Measurements from ENCODE around the gene C1orf167. TPM values are rescaled to one million over a fixed set of nuclear protein-coding genes. Genes with fewer than 3 reads are reported as not detected.

The C1orf167 gene
- total and polyA plus RNA-seq, 2 donors from 2014 or later, result 1.9 to 4.2 TPM

DNA sequence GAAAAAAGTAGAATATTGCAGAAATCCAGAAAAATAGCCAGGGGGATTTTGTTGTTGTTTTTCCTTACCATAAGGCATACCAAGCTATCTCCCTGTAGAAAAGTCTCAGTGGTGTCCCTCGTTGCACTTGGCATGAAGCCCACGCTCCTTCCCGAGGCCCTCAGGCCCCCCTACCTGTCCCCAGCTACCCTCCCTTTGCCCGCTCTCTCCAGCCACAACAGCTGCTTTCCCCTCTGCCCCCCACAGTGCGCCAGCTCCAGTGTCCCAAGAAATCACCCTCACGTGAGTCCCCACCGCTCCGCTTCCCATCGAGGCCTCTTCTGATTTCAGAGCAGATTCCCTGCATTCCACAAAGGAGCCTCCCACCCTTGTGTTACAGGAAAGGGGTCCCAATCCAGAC is 17.7 kb upstream of the C1orf167 start:
- intact Hi-C loops (cut with DNase I), result no loop called here
- TF ChIP-seq CTCF (IDR thresholded peaks at IDR 0.05; ENCODE audit: borderline replicate concordance, extremely low read depth, insufficient read depth), result no peak

DNA sequence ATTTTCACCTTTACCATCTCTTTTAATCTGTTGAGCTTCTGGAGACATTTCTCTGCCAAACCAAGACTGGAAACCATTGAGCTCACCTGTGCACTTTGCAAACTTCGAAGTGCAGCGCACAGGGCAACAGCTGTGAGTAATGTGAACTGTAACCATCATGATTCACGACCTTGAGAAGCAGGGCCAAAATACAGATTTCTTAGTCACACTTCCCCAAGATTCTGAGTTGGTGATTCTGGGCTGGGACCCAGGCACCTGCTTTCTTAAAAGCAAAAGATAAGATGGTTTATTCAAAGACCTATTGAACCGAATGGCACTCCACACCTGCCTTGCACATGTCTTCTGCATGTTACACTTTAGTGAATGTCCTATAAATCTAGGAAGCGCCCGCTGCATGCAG is 15.9 kb upstream of the C1orf167 start:
- no peak overlapping the region for H3K27ac ChIP-seq (ENCODE audit: low read depth in 2 of 2, low read length in 2 of 2)
- DNase-seq (no peak), FAIRE-seq (no peak)
- H3K4me1 ChIP-seq (ENCODE audit: control insufficient read depth in 2 of 3, insufficient read depth in 2 of 3, low read depth in 1 of 3, low read length in 3 of 3), result peaks cover 0 to 4% (median 0%) of the 10 kb centered on the region in 3 donors
- no peaks in the 10 kb centered on the region for H3K27me3 ChIP-seq (ENCODE audit: control insufficient read depth, insufficient read depth, low read length)
- intact Hi-C loops (cut with DNase I), result no loop called here
- H3K9ac ChIP-seq (ENCODE audit: low read length in 3 of 3), result no peak overlapping the region
- peaks cover 0 to 13% (median 5%) of the 10 kb centered on the region in 3 donors for H3K36me3 ChIP-seq (ENCODE audit: control insufficient read depth in 2 of 3, insufficient read depth in 3 of 3, low read length in 3 of 3)
- H3K9me3 ChIP-seq (ENCODE audit: control insufficient read depth in 2 of 3, insufficient read depth in 1 of 3, low read length in 3 of 3), result no peaks in the 10 kb centered on the region
- H3K4me3 ChIP-seq (ENCODE audit: low read length in 3 of 3), result no peak overlapping the region
- TF ChIP-seq CTCF (IDR thresholded peaks at IDR 0.05; ENCODE audit: borderline replicate concordance, extremely low read depth, insufficient read depth), result no peak

More for the DNA sequence above, 17.7 kb upstream of the C1orf167 start:
- Histone ChIP-seq H3K9me3 (ENCODE audit: control insufficient read depth in 2 of 3, insufficient read depth in 1 of 3, low read length in 3 of 3) (no peaks in the 10 kb centered on the region), H3K4me1 (ENCODE audit: control insufficient read depth in 2 of 3, insufficient read depth in 2 of 3, low read depth in 1 of 3, low read length in 3 of 3) (peaks cover 0 to 6% (median 0%) of the 10 kb centered on the region in 3 donors), H3K4me3 (ENCODE audit: low read length in 3 of 3) (no peak overlapping the region), H3K27me3 (ENCODE audit: control insufficient read depth, insufficient read depth, low read length) (no peaks in the 10 kb centered on the region), H3K36me3 (ENCODE audit: control insufficient read depth in 2 of 3, insufficient read depth in 3 of 3, low read length in 3 of 3) (peaks cover 0 to 9% (median 5%) of the 10 kb centered on the region in 3 donors), H3K27ac (ENCODE audit: low read depth in 2 of 2, low read length in 2 of 2) (no peak overlapping the region), H3K9ac (ENCODE audit: low read length in 3 of 3) (no peak overlapping the region)
- no peak for DNase-seq
- no peak for FAIRE-seq

DNA sequence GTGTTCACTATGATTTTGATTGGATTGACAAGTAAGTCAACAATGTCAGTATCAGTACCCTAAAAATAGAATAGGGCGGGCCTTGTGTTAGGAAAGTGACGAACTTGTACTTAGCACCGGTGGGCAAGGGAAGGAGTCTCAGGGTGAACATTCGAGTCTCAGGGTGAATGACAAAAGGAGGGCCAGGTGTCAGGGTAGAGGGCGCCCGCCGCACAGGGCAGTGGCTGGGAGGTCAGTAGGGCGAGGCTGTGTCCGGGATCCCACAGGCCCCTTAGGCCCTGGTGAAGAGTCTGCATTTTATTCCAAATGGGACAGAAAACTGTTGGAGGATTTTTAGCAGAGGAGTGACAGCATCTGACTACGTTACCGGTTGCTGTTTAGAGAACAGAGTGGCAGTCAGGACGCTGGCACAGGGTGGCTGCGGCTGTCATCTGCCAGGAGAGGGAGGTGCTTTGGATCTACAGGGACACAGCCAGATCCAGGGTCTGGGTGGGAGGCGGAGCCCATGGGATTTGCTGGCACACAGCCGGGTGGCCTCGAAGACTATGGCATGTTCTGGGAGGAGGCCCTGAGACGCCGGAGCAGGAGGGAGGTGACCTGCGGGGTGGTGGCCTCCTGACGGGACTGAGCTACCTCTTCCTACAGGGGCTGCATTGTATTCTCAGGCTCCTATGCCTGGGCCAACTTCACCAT is 15.1 kb upstream of the C1orf167 start:
- no peaks in the 10 kb centered on the region for H3K27me3 ChIP-seq (ENCODE audit: control insufficient read depth, insufficient read depth, low read length)
- no peaks in the 10 kb centered on the region for H3K9me3 ChIP-seq (ENCODE audit: control insufficient read depth in 2 of 3, insufficient read depth in 1 of 3, low read length in 3 of 3)
- peaks cover 0 to 2% (median 0%) of the 10 kb centered on the region in 3 donors for H3K4me1 ChIP-seq (ENCODE audit: control insufficient read depth in 2 of 3, insufficient read depth in 2 of 3, low read depth in 1 of 3, low read length in 3 of 3)
- intact Hi-C loops (cut with DNase I), result no loop called here
- FAIRE-seq, result no peak
- TF ChIP-seq CTCF (IDR thresholded peaks at IDR 0.05; ENCODE audit: borderline replicate concordance, extremely low read depth, insufficient read depth), result no peak
- no peak for DNase-seq
- no peak overlapping the region for H3K27ac ChIP-seq (ENCODE audit: low read depth in 2 of 2, low read length in 2 of 2)
- H3K4me3 ChIP-seq (ENCODE audit: low read length in 3 of 3), result no peak overlapping the region
- H3K36me3 ChIP-seq (ENCODE audit: control insufficient read depth in 2 of 3, insufficient read depth in 3 of 3, low read length in 3 of 3), result peaks cover 0 to 13% (median 5%) of the 10 kb centered on the region in 3 donors
- H3K9ac ChIP-seq (ENCODE audit: low read length in 3 of 3), result no peak overlapping the region
